Activated CD4-positive, CD25-positive, alpha-beta regulatory T cell treated with anti-CD3 and anti-CD28 coated beads, Interleukin-2, amount 50 U/mL, for 72 hours (primary cell): ENCODE results near the gene SMC5.
"Not testable (repeated sequence)": the region's sequence is repeated elsewhere in the genome, so short reads cannot be mapped to it uniquely, and the experiment has no call there.

Experiments
- DNase-seq: peaks from one replicate; pipeline ENCODE4 v3.0.0; 2021

The SMC5 gene

GRCh38 chr9:70258692-70259511 lies at the start of gene SMC5:
Gene SMC5, plus strand, starts transcription at chr9:70258978. Its CDS starts 101 bp downstream, at chr9:70259079.
- peak; percentile 92 for DNase-seq

GRCh38 chr9:70217029-70217428 lies 41.7 kb upstream of the SMC5 start:
- no peak for DNase-seq

- DNase-seq, result no peak
These were observed 40.0 kb upstream of the SMC5 start for GRCh38 chr9:70218767-70219166.

GRCh38 chr9:70220216-70220615 lies 38.6 kb upstream of the SMC5 start:
- DNase-seq, result no peak

- no peak for DNase-seq
These were observed 36.4 kb upstream of the SMC5 start for GRCh38 chr9:70222354-70222753.

- DNase-seq, result no peak
These were observed 30.7 kb upstream of the SMC5 start for GRCh38 chr9:70228118-70228517.

GRCh38 chr9:70228611-70229010 lies 30.2 kb upstream of the SMC5 start:
- DNase-seq, result no peak

- no peak for DNase-seq
These were observed 29.8 kb upstream of the SMC5 start for GRCh38 chr9:70229026-70229425.

- DNase-seq, result no peak
These were observed 29.2 kb upstream of the SMC5 start for GRCh38 chr9:70229579-70229978.

GRCh38 chr9:70232476-70232875 lies 26.3 kb upstream of the SMC5 start:
- no peak for DNase-seq

GRCh38 chr9:70234208-70234607 lies 24.6 kb upstream of the SMC5 start:
- DNase-seq, result not testable (repeated sequence)

GRCh38 chr9:70245952-70246351 lies 12.8 kb upstream of the SMC5 start:
- not testable (repeated sequence) for DNase-seq

- DNase-seq, result no peak
These were observed 8.6 kb upstream of the SMC5 start for GRCh38 chr9:70250221-70250620.

- no peak for DNase-seq
These were observed 3.3 kb upstream of the SMC5 start for GRCh38 chr9:70255486-70255885.

GRCh38 chr9:70256123-70256551 lies 2.6 kb upstream of the SMC5 start:
- DNase-seq, result no peak

GRCh38 chr9:70257502-70257901 lies 1.3 kb upstream of the SMC5 start:
- no peak for DNase-seq

GRCh38 chr9:70257991-70258691 lies 637 bp upstream of the SMC5 start:
- DNase-seq, result no peak

- DNase-seq, result no peak
These were observed 679 bp downstream of the SMC5 start for GRCh38 chr9:70259512-70259802.

- no peak for DNase-seq
These were observed 1.2 kb downstream of the SMC5 start for GRCh38 chr9:70260007-70260443.

GRCh38 chr9:70260606-70261005 lies 1.8 kb downstream of the SMC5 start:
- no peak for DNase-seq

GRCh38 chr9:70261131-70261870 lies 2.5 kb downstream of the SMC5 start:
- no peak for DNase-seq

- DNase-seq, result no peak
These were observed 3.6 kb downstream of the SMC5 start for GRCh38 chr9:70262366-70262765.

GRCh38 chr9:70262948-70263347 lies 4.2 kb downstream of the SMC5 start:
- no peak for DNase-seq

- DNase-seq, result no peak
These were observed 4.6 kb downstream of the SMC5 start for GRCh38 chr9:70263421-70263820.
